Lower leg skin (tissue), 3 donors: ENCODE data around the gene TBXAS1.

Experiments
- POLR2A ChIP-seq, 2 donors: fragments of 450-650 bp; IDR thresholded peaks; one replicate each; pipeline ENCODE4 v1.6.1; 2016 to 2017; ENCODE audit warnings: antibody characterized with exemption in 2 of 2, mild to moderate bottlenecking in 1 of 2, moderate library complexity in 1 of 2
- TF ChIP-seq, protein P1 (sequence below), 3 donors: fragments of 450-650 bp; IDR thresholded peaks; one replicate each; pipeline ENCODE4 v1.5.1; 2016; ENCODE audit warnings: antibody characterized with exemption in 3 of 3, mild to moderate bottlenecking in 3 of 3, moderate library complexity in 2 of 3

DNA sequence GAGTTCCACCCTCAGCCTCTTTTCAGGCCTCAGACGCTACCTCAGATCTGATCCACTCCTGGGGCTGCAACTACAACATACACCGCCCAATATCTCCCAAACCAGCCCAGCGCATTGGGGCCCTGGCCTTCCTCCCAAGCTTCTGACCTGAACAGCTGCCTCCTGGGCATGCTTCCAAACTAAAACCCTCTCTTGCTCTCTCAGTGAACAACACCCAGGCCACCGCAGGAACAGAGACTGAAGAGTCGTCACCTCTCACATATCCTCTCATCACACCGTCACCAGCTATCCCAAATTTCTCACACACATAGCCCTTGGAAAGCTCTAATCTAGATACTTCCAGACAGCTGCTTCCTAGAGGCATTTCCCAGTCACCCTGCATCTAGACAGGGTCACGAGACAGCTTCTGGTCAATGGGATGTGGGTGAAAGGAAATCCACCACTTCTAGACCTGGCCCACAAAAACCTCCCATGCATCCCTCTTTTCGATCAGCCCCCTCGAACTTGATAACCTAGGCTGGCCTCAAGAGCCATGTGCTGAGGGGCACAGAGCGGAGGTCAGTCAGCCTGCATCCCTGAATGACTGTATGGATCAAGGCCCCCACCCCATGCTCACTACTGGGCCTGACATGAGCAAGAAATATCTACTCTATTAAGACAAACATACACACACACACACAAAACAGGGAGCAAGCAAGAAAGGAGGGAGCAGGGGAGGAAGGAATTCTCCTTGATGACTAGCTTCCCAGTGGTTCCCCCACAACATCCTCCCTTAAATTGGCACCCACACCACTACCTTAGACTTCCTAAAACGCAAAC is 231.9 kb downstream of the TBXAS1 start:
- TF ChIP-seq POLR2A (IDR thresholded peaks at IDR 0.05), result no peak
- TF ChIP-seq, protein P1, sequence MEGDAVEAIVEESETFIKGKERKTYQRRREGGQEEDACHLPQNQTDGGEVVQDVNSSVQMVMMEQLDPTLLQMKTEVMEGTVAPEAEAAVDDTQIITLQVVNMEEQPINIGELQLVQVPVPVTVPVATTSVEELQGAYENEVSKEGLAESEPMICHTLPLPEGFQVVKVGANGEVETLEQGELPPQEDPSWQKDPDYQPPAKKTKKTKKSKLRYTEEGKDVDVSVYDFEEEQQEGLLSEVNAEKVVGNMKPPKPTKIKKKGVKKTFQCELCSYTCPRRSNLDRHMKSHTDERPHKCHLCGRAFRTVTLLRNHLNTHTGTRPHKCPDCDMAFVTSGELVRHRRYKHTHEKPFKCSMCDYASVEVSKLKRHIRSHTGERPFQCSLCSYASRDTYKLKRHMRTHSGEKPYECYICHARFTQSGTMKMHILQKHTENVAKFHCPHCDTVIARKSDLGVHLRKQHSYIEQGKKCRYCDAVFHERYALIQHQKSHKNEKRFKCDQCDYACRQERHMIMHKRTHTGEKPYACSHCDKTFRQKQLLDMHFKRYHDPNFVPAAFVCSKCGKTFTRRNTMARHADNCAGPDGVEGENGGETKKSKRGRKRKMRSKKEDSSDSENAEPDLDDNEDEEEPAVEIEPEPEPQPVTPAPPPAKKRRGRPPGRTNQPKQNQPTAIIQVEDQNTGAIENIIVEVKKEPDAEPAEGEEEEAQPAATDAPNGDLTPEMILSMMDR (IDR thresholded peaks at IDR 0.05), result no peak
